IMR-90 (cell line): ENCODE results near the gene RYR3. TPM values are rescaled to one million over a fixed set of nuclear protein-coding genes. Genes with fewer than 3 reads are reported as not detected.

Experiments used
- ATAC-seq: fragments of 200-7000 bp; cut with Tn5 transposase; 2 replicates; pipeline ENCODE4 v1.9.1; 2020; ENCODE audit warnings: low read depth, mild to moderate bottlenecking, moderate library complexity
- BruUV-seq: library from RNA; stranded (reverse); fragments of 400-500 nt; replicated peaks from 2 replicates; lab custom pipeline; 2021; lab: Mats Ljungman, UMichigan
- CTCF ChIA-PET: fragments of 300-600 bp; formaldehyde crosslinking; extraction: SDS; loops from one replicate; lab custom pipeline; 2021; ENCODE audit warnings: antibody characterized with exemption; lab: Yijun Ruan, JAX
- POLR2A ChIA-PET: fragments of 300-600 bp; sonication (Branson Sonifier 250); formaldehyde crosslinking; loops from one replicate; lab custom pipeline; 2022; ENCODE audit warnings: antibody characterized with exemption; ENCODE audit not compliant: unreplicated experiment; lab: Charles Lee
- DNase-seq: peaks from one replicate; pipeline ENCODE4 v3.0.0; 2013
- H2AFZ ChIP-seq: replicated peaks from 2 replicates; pipeline ENCODE3; 2013; ENCODE audit warnings: low read length, mild to moderate bottlenecking; ENCODE audit not compliant: poor library complexity
- H2AK5ac ChIP-seq: 2 replicates; pipeline ENCODE4 v1.6.1; 2013; ENCODE audit warnings: low read depth, low read length, inconsistent platforms
- H2AK9ac ChIP-seq: replicated peaks from 2 replicates; pipeline ENCODE3; 2013; ENCODE audit warnings: mild to moderate bottlenecking, low read depth, low read length, moderate library complexity; ENCODE audit not compliant: poor library complexity
- H2BK120ac ChIP-seq: 2 replicates; pipeline ENCODE4 v1.6.1; 2013; ENCODE audit warnings: low read depth, low read length, inconsistent platforms
- H2BK15ac ChIP-seq: 3 replicates; pipeline ENCODE4 v1.6.1; 2013; ENCODE audit warnings: low read depth, low read length, inconsistent platforms
- H2BK20ac ChIP-seq: 2 replicates; pipeline ENCODE4 v1.6.1; 2013; ENCODE audit warnings: low read depth, mild to moderate bottlenecking, inconsistent platforms, low read length, moderate library complexity
- H2BK5ac ChIP-seq: 2 replicates; pipeline ENCODE4 v1.6.1; 2013; ENCODE audit warnings: mild to moderate bottlenecking, low read depth, low read length, inconsistent platforms; ENCODE audit not compliant: poor library complexity, severe bottlenecking
- H3K14ac ChIP-seq: replicated peaks from 2 replicates; pipeline ENCODE4 v1.6.1; 2013; ENCODE audit warnings: low read depth, low read length, inconsistent platforms
- H3K18ac ChIP-seq: 2 replicates; pipeline ENCODE4 v1.6.1; 2013; ENCODE audit warnings: low read depth, low read length, control low read depth
- H3K23ac ChIP-seq: 2 replicates; pipeline ENCODE4 v1.6.1; 2013; ENCODE audit warnings: low read depth, low read length, inconsistent platforms
- H3K27ac ChIP-seq: 2 replicates; pipeline ENCODE4 v1.5.1; 2013; ENCODE audit warnings: mild to moderate bottlenecking, control low read depth, low read length; ENCODE audit not compliant: insufficient read depth
- H3K27me3 ChIP-seq: 2 replicates; pipeline ENCODE4 v1.6.1; 2013; ENCODE audit warnings: low read length; ENCODE audit not compliant: control insufficient read depth, insufficient read depth
- H3K36me3 ChIP-seq: 2 replicates; pipeline ENCODE4 v1.6.1; 2013; ENCODE audit warnings: low read length, mixed read lengths; ENCODE audit not compliant: control insufficient read depth, insufficient read depth
- H3K4ac ChIP-seq: 2 replicates; pipeline ENCODE4 v1.6.1; 2013; ENCODE audit warnings: low read depth, low read length, inconsistent platforms
- H3K4me1 ChIP-seq: 2 replicates; pipeline ENCODE4 v1.6.1; 2013; ENCODE audit warnings: low read length, mixed read lengths; ENCODE audit not compliant: control insufficient read depth, insufficient read depth
- H3K4me2 ChIP-seq: 2 replicates; pipeline ENCODE4 v1.6.1; 2013; ENCODE audit warnings: low read depth, mild to moderate bottlenecking, control low read depth, low read length, moderate library complexity
- H3K4me3 ChIP-seq: 2 replicates; pipeline ENCODE4 v1.5.1; 2013; ENCODE audit warnings: low read depth, mild to moderate bottlenecking, control low read depth, low read length, moderate library complexity; ENCODE audit not compliant: insufficient read depth
- H3K56ac ChIP-seq: 2 replicates; pipeline ENCODE4 v1.6.1; 2013; ENCODE audit warnings: low read length, inconsistent platforms; ENCODE audit not compliant: insufficient read depth; ENCODE audit errors: extremely low read depth
- H3K79me1 ChIP-seq, 2 experiments: 2 replicates each; pipeline ENCODE4 v1.6.1; 2013; ENCODE audit warnings: low read length in 2 of 2, inconsistent platforms in 1 of 2, low read depth in 1 of 2
- H3K9ac ChIP-seq: 2 replicates; pipeline ENCODE4 v1.6.1; 2013; ENCODE audit warnings: low read depth, low read length, control low read depth
- H3K9me1 ChIP-seq: 2 replicates; pipeline ENCODE4 v1.6.1; 2013; ENCODE audit warnings: low read length, inconsistent platforms; ENCODE audit not compliant: insufficient read depth
- H3K9me3 ChIP-seq: 2 replicates; pipeline ENCODE4 v1.6.1; 2013; ENCODE audit warnings: low read length; ENCODE audit not compliant: control insufficient read depth, insufficient read depth
- H4K20me1 ChIP-seq: 2 replicates; pipeline ENCODE4 v1.6.1; 2013; ENCODE audit warnings: low read length, inconsistent platforms; ENCODE audit not compliant: insufficient read depth
- H4K5ac ChIP-seq: 2 replicates; pipeline ENCODE4 v1.6.1; 2013; ENCODE audit warnings: mild to moderate bottlenecking, low read depth, low read length, control low read depth
- H4K8ac ChIP-seq, 2 experiments: 2 replicates each; pipeline ENCODE4 v1.6.1; 2013; ENCODE audit warnings: low read depth in 2 of 2, low read length in 2 of 2, control low read depth in 1 of 2, inconsistent platforms in 1 of 2
- H4K91ac ChIP-seq: 2 replicates; pipeline ENCODE4 v1.6.1; 2013; ENCODE audit warnings: low read depth, low read length, inconsistent platforms; ENCODE audit not compliant: insufficient read depth
- BHLHE40 ChIP-seq: fragments of 150-350 bp; IDR thresholded peaks from 2 replicates; pipeline ENCODE4 v1.6.1; 2016; ENCODE audit warnings: mild to moderate bottlenecking, low read depth, low read length
- CHD1 ChIP-seq: IDR thresholded peaks from 2 replicates; pipeline ENCODE4 v1.6.1; 2012; ENCODE audit warnings: low read depth, low read length, improper control_type of control experiment
- FOS ChIP-seq: fragments of 150-350 bp; IDR thresholded peaks from 2 replicates; pipeline ENCODE4 v1.6.1; 2016; ENCODE audit warnings: low read depth, low read length
- USF2 ChIP-seq: fragments of 150-350 bp; IDR thresholded peaks from 2 replicates; pipeline ENCODE4 v1.6.1; 2017; ENCODE audit warnings: mild to moderate bottlenecking, antibody characterized with exemption, low read length, low read depth
- WGBS, 2 experiments: methylation state at CpG; one replicate each; pipeline versions ENCODE4 v1.1.5 to v1.1.7; 2013; ENCODE audit warnings: missing lambda C conversion rate in 2 of 2; ENCODE audit not compliant: insufficient read length in 1 of 2; ENCODE audit errors: extremely low coverage in 2 of 2; 5-methylcytosine and 5-hydroxymethylcytosine counted together
- dilution Hi-C: fragments of 300-500 bp; cut with HindIII; formaldehyde crosslinking; loops from one replicate; pipeline ENCODE4 v1.14.3; 2018; ENCODE audit warnings: low sequenced_read_pairs; ENCODE audit not compliant: unreplicated experiment
- in situ Hi-C: fragments of 300-500 bp; cut with MboI; formaldehyde crosslinking; loops from 3 replicates; pipeline ENCODE4 v1.14.3; 2019; ENCODE audit warnings: low sequenced_read_pairs, inconsistent platforms, mixed read lengths
- intact Hi-C: fragments of 100-400 bp; cut with micrococcal nuclease; formaldehyde crosslinking; loops from 2 replicates; pipeline ENCODE4 v1.10.0; 2022
- polyA plus RNA-seq, 3 experiments: library from polyadenylated mRNA; depleted of rRNA; stranded (reverse); fragments of >200 nt; gene quantifications; 2 replicates each; pipeline ENCODE4 v1.2.3, GENCODE V29; 2012; ENCODE audit warnings: low replicate concordance in 1 of 3
- total RNA-seq: library from RNA; depleted of rRNA; stranded (reverse); fragments of >200 nt; gene quantifications from 2 replicates; pipeline ENCODE4 v1.2.3, GENCODE V29; 2012

The RYR3 gene
- total and polyA plus RNA-seq, 2 of the 4 experiments (the other 2 are of a cell fraction): 0.18 TPM; not detected in 1

- no peak overlapping the region for H3K18ac ChIP-seq
- no peaks in the 10 kb centered on the region for H3K4me1 ChIP-seq
- no peak overlapping the region for H4K8ac ChIP-seq
- no peak overlapping the region for H3K27ac ChIP-seq
- H3K23ac ChIP-seq: no peak overlapping the region
- no peaks in the 10 kb centered on the region for H3K9me1 ChIP-seq
- dilution Hi-C loops (no loop called here), in situ Hi-C loops (no loop called here), intact Hi-C loops (no loop called here)
- CTCF ChIA-PET: interaction anchor here (0.6 kb wide), 1 partner anchor 108 kb away, joined by 3 read pairs; no protein-coding TSS in a partner anchor
- H2BK120ac ChIP-seq: no peak overlapping the region
- no peaks in the 10 kb centered on the region for H3K27me3 ChIP-seq
- H3K9me3 ChIP-seq: no peaks in the 10 kb centered on the region
- H2BK5ac ChIP-seq: no peak overlapping the region
- H3K9ac ChIP-seq: no peak overlapping the region
- POLR2A ChIA-PET: no interaction called here
- peaks cover 0 to 2% of the 10 kb centered on the region in 2 experiments; a peak in 1 of 4 replicates for H3K79me1 ChIP-seq
- no peak overlapping the region for H2AK9ac ChIP-seq
- TF ChIP-seq CHD1: no peak
- no peak for TF ChIP-seq FOS
- TF ChIP-seq BHLHE40: no peak
- no peak for TF ChIP-seq USF2
- no CpG with 5 or more reads among the region's 2 CpGs for WGBS, 2 experiments
- H2AK5ac ChIP-seq: no peak overlapping the region
- no peak overlapping the region for H2BK15ac ChIP-seq
- no TSS peak for BruUV-seq
- ATAC-seq (no peak), DNase-seq (no peak)
- H3K4me2 ChIP-seq: no peak overlapping the region
- no peak overlapping the region for H4K5ac ChIP-seq
- H2AFZ ChIP-seq: no peak overlapping the region
- H3K36me3 ChIP-seq: no peaks in the 10 kb centered on the region
- no peak overlapping the region for H3K4me3 ChIP-seq
- no peak overlapping the region for H3K14ac ChIP-seq
- no peaks in the 10 kb centered on the region for H4K20me1 ChIP-seq
- H3K56ac ChIP-seq: no peak overlapping the region
- no peak overlapping the region for H4K91ac ChIP-seq
- no peak overlapping the region for H2BK20ac ChIP-seq
- no peak overlapping the region for H3K4ac ChIP-seq
Observed at GRCh38 chr15:33882921-33883320, 572.2 kb downstream of the RYR3 start.
